HG02798 (cell line): ENCODE data around the gene PALM2AKAP2.
"Not testable (repeated sequence)": the region's sequence is repeated elsewhere in the genome, so short reads cannot be mapped to it uniquely, and the experiment has no call there.

Experiments
- ATAC-seq: cut with Tn5 transposase; IDR thresholded peaks from one replicate; pipeline ENCODE4 v1.9.1; 2021; ENCODE audit warnings: mild to moderate bottlenecking; ENCODE audit not compliant: unreplicated experiment, poor library complexity

The PALM2AKAP2 gene

GRCh38 chr9:109799792-109800191 is 19.8 kb downstream of the PALM2AKAP2 start:
- ATAC-seq, result no peak

GRCh38 chr9:109801484-109801883 is 21.5 kb downstream of the PALM2AKAP2 start:
- no peak for ATAC-seq

GRCh38 chr9:109802491-109802890 is 22.5 kb downstream of the PALM2AKAP2 start:
- no peak for ATAC-seq

GRCh38 chr9:109805050-109805449 is 25.1 kb downstream of the PALM2AKAP2 start:
- no peak for ATAC-seq

DNA sequence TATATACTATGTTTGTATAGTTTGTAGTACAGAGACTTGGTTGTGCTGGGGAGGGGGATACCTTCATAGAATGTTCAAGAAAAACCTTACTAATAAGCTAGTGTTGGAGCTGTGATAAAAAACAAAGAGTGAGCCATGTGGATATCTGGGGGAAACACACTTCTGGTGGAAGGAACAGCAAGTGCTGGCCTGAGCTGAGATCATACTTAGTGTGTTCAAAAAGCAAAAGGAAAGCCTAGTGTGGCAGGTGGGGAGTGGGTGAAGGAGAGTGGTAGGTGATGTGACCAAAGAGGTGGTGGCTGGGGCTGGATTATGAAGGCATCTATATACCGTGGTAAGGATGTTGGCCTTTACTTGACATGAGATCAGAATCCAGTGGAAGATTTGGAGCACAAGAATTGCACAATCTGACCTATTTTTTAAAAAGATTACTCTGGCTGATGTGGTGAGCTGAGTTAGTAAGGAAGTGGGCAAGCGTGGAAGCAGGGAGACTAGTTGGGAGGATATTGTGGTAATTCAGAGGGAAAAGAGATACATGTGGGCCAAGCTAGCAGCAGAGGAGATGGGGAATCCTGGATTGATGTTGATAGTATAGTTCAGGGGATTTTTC is 26.6 kb downstream of the PALM2AKAP2 start:
- no peak for ATAC-seq

- ATAC-seq, result no peak
These were observed 31.9 kb downstream of the PALM2AKAP2 start for GRCh38 chr9:109811876-109812275.

DNA sequence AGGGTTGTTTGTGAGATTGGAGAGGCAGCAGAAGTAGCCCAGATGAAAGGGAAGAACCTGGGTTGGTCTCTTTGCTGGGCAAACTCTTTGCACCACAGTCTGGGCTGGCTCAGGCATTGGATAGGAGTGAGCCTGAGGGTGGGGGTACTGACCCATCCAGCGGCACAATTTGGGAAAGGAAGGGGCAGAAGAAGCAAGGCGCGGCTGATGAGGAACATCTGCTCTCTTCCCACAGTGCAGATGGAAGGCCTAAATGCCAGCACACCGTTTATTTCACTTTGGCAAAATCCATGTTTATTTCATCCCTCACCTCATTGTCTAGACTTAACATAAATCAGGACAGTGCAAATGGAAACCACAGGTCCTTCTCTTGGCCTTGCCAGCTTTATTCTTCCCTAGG is 32.3 kb downstream of the PALM2AKAP2 start:
- no peak for ATAC-seq

GRCh38 chr9:109812818-109813281 is 32.9 kb downstream of the PALM2AKAP2 start:
- no peak for ATAC-seq

DNA sequence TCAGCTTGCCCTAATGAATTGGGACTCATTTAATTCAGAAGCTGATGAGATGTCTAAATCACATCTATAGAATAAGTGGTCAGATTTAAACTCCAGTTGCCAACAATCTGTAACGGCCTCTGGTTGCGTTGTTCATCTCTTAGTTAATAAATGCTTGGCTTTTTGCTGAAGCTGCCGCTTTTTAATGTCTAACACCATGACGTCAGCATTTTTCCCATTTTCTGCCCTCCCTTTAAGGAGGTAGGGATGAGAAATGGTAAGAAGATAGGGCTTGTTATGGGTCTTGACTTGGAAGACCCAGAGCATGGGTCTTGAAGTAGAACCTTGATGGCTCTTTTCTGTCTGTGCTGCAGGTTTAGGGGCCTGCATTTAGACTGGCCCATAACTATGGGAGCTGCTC is 33.3 kb downstream of the PALM2AKAP2 start:
- ATAC-seq, result no peak

- ATAC-seq, result no peak
These were observed 33.8 kb downstream of the PALM2AKAP2 start for GRCh38 chr9:109813829-109814228.

- no peak for ATAC-seq
These were observed 35.5 kb downstream of the PALM2AKAP2 start for GRCh38 chr9:109815366-109815947.

- ATAC-seq, result no peak
These were observed 36.5 kb downstream of the PALM2AKAP2 start for GRCh38 chr9:109816490-109816889.

DNA sequence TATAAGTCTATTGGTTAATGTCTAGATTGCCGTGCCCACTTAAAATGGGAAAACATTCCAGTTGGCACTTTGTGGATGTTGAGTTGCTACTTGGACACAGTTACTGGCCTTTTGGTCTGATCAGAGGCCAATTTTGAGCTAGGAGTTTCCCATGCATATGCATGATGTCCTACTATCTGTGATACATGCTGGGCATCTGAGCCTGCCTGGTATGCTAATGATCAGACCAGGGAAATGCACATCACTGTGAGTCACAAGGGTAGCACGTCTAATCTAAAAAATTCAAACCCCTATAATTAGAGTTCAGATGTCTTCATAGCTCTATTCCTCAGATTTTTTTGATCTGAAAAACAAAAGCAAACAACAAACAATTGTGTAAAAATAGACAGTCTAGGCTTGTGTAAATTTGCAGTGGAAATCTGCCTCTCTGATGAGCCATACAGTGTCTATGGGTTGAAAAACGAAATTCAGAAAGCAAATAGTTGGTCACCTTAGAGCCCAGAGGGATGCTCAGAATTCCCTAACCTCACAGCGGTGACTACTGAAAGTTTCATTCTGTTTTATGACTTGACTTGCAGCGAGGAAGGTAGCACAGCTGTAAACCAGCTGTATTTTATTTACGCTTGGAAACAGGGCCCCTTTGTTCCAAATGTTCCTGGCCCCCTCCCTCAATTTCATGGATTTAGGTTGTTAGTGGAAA is 37.3 kb downstream of the PALM2AKAP2 start:
- ATAC-seq, result no peak

DNA sequence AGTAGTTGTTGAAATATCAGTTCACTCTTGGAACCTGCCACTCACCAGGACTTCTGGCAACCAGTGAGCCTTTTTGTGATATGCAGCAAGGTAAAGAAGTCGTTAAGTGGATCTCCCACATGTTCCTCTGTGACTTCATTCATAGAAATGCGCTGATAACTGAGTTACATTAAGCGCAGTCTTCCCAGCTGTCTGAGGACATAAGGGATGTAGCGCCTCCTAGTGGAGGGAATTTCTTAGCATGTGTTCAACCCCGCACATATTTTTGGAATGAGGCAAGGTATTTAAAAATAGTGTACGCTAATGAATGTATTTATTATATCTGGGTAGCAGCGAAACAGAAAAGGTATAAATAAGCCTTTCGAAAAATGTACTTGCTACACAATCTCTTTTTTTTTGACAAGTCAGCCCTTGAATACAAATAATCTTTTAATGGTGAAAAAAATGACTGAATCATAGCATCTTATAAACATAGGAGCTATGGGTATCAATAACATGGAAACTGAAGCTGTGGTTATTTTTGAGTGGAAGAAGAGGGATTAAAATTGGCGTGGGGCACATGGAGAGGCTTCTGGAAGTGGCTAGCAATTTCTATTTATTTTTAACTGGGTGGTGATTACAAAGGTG is 38.0 kb downstream of the PALM2AKAP2 start:
- ATAC-seq, result no peak

- no peak for ATAC-seq
These were observed 41.7 kb downstream of the PALM2AKAP2 start for GRCh38 chr9:109821711-109822110.

DNA sequence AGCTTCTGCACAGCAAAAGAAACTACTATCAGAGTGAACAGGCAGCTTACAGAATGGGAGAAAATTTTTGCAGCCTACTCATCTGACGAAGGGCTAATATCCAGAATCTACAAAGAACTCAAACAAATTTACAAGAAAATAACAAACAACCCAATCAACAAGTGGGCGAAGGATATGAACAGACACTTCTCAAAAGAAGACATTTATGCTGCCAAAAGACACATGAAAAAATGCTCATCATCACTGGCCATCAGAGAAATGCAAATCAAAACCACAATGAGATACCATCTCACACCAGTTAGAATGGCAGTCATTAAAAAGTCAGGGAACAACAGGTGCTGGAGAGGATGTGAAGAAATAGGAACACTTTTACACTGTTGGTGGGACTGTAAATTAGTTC is 45.4 kb downstream of the PALM2AKAP2 start:
- ATAC-seq, result not testable (repeated sequence)

DNA sequence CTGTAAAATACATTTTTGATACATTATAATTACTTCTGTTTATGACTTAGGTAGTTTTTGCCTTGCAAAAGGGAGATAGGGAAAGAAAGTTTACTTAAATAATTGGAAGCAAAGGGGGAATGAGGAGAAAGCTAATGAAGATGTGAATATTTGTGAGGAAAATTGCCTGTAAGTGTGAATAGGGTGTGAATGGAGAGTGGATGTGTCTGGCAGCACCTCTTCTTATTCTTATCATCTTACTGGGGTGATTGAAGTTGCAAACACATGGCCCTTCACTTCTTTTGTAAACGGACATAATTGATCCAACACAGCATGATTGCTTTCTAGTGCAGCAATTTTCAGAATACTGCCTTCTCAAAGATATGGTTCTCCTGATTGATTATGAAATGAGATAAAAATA is 46.6 kb downstream of the PALM2AKAP2 start:
- ATAC-seq, result no peak

DNA sequence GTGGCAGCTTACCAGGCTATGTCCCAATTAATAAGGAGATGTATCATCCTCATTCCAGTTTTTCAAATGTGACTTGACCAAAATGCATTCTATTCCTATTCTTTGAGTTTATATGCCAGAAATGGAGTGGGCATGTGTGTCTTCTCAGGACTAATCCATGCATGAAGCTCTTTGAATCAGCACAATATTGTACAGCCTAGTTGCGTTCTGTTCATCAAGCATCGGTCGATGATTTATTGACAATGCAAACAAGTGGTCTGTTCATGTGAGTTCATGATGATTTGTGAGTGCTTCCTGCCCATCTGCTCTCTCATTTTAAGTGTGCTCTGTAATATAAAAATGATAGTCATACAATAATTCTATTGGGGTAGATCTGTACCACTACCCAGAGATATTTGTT is 48.3 kb downstream of the PALM2AKAP2 start:
- ATAC-seq, result no peak
